ENCODE measurements around the gene SHISA9. TPM values are rescaled to one million over a fixed set of nuclear protein-coding genes. Genes with fewer than 3 reads are reported as not detected.
A peak's percentile ranks its signal among the peaks of the same experiment; 100 is the strongest.

The SHISA9 gene
- total and polyA plus RNA-seq, 2 experiments from 2014 or later = 0.83 to 1.3 TPM

DNA sequence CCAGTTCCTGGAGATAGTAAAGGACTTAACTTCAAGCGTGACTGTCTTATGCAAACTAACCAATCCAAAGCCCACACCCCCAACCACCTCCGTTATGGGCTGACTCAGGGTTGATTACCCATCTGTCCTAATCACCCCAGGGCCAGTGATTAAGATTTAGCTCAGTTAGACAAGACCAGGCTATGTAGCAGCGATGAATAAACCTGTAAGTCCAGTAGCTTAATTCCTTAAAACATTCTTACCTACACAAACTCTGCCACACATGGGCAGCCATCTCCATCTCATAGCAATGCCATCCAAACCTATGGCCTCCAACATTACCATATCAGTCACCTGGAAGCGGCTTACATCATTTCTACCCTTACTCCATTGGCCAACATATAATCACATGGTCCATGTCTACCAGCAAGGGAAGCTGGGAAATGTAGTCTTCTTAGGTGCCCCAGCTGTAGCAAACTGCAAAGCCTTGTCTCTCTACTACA is 266.7 kb downstream of the SHISA9 start:
- no peaks in the 10 kb centered on the region for H4K20me1 ChIP-seq (ENCODE audit: insufficient read depth, poor library complexity, severe bottlenecking)
- DNase-seq (ENCODE audit: low spot score) = peak; percentile 15
- no peaks in the 10 kb centered on the region for H3K36me3 ChIP-seq (replicated peaks; ENCODE audit: insufficient read depth, low read depth)
- 57% methylated on average over 4 of the region's 4 CpGs for WGBS (ENCODE audit: low lambda C conversion rate, missing lambda C conversion rate)
- no peaks in the 10 kb centered on the region for H3K4me1 ChIP-seq (ENCODE audit: insufficient read depth)
- no peaks in the 10 kb centered on the region for H3K79me2 ChIP-seq
- H3K27me3 ChIP-seq = no peaks in the 10 kb centered on the region
- no peaks in the 10 kb centered on the region for H3K9me3 ChIP-seq (ENCODE audit: low read depth)
- no peak for TF ChIP-seq EZH2phosphoT487 (IDR thresholded peaks at IDR 0.05; ENCODE audit: low read depth, severe bottlenecking, unreplicated experiment)
- TF ChIP-seq, protein P1, sequence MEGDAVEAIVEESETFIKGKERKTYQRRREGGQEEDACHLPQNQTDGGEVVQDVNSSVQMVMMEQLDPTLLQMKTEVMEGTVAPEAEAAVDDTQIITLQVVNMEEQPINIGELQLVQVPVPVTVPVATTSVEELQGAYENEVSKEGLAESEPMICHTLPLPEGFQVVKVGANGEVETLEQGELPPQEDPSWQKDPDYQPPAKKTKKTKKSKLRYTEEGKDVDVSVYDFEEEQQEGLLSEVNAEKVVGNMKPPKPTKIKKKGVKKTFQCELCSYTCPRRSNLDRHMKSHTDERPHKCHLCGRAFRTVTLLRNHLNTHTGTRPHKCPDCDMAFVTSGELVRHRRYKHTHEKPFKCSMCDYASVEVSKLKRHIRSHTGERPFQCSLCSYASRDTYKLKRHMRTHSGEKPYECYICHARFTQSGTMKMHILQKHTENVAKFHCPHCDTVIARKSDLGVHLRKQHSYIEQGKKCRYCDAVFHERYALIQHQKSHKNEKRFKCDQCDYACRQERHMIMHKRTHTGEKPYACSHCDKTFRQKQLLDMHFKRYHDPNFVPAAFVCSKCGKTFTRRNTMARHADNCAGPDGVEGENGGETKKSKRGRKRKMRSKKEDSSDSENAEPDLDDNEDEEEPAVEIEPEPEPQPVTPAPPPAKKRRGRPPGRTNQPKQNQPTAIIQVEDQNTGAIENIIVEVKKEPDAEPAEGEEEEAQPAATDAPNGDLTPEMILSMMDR (IDR thresholded peaks at IDR 0.05; ENCODE audit: poor library complexity) = no peak
- no peak for TF ChIP-seq EZH2 (IDR thresholded peaks at IDR 0.05; ENCODE audit: borderline replicate concordance)
- no peak overlapping the region for H3K4me2 ChIP-seq
- no peak overlapping the region for H3K4me3 ChIP-seq
- H3K27ac ChIP-seq = no peak overlapping the region
- H3K9me2 ChIP-seq (replicated peaks; ENCODE audit: insufficient read depth) = no peaks in the 10 kb centered on the region
- no peak overlapping the region for H2AFZ ChIP-seq

DNA sequence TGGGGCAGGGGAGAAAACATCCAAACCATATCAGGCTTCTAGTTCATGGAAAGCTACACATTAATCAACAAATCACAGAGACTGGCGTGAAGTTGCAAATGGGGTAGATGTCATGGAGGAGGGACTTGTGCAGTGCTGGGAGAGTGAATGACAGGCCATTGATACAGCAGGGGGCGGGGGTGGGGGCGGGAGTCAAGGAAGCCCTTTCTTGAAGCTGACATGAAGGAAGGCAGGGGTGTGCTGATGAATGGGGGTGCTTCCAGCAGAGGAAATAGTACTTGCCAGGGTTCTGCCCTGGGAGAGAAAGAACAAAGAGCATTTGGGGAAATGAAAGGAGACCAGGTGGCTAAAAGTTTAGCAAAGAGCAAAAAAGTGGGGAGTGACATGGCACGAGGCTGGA is 269.9 kb downstream of the SHISA9 start:
- no peak for DNase-seq (ENCODE audit: low spot score)
- Histone ChIP-seq H3K27ac (no peak overlapping the region), H3K79me2 (no peaks in the 10 kb centered on the region), H4K20me1 (ENCODE audit: insufficient read depth, poor library complexity, severe bottlenecking) (no peaks in the 10 kb centered on the region), H3K27me3 (no peaks in the 10 kb centered on the region), H3K4me1 (ENCODE audit: insufficient read depth) (no peaks in the 10 kb centered on the region), H3K9me2 (replicated peaks; ENCODE audit: insufficient read depth) (no peaks in the 10 kb centered on the region), H2AFZ (no peak overlapping the region), H3K4me2 (no peak overlapping the region), H3K36me3 (replicated peaks; ENCODE audit: insufficient read depth, low read depth) (no peaks in the 10 kb centered on the region), H3K4me3 (no peak overlapping the region), H3K9me3 (ENCODE audit: low read depth) (no peaks in the 10 kb centered on the region)
- TF ChIP-seq, protein P1 (IDR thresholded peaks at IDR 0.05; ENCODE audit: poor library complexity) = no peak
- TF ChIP-seq EZH2phosphoT487 (IDR thresholded peaks at IDR 0.05; ENCODE audit: low read depth, severe bottlenecking, unreplicated experiment) = no peak
- TF ChIP-seq EZH2 (IDR thresholded peaks at IDR 0.05; ENCODE audit: borderline replicate concordance) = no peak
- 72% methylated on average over 4 of the region's 4 CpGs for WGBS (ENCODE audit: low lambda C conversion rate, missing lambda C conversion rate)

DNA sequence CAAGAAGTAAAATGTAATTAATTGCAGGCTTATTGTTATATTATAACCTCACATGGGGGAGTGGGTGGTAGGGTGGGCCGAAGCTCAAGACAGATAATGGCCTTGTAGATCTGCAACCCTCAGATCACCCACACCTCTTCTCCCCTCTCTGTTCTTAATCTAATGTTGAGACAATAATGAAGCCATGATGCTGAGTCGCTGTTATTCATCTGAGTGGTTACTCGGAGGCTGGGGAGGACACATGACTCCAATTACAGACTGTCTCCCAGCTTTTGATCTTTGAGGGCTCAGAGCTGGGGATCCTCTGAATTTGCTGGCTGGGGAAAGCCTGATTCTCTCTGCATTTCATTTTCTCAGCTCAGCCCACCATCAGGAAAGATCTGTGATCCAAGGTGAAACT is 275.3 kb downstream of the SHISA9 start:
- Histone ChIP-seq H3K79me2 (no peaks in the 10 kb centered on the region), H3K27me3 (no peaks in the 10 kb centered on the region), H3K9me3 (ENCODE audit: low read depth) (no peaks in the 10 kb centered on the region), H3K4me2 (no peak overlapping the region), H2AFZ (no peak overlapping the region), H3K4me3 (no peak overlapping the region), H3K27ac (no peak overlapping the region), H4K20me1 (ENCODE audit: insufficient read depth, poor library complexity, severe bottlenecking) (no peaks in the 10 kb centered on the region), H3K4me1 (ENCODE audit: insufficient read depth) (no peaks in the 10 kb centered on the region), H3K9me2 (replicated peaks; ENCODE audit: insufficient read depth) (no peaks in the 10 kb centered on the region), H3K36me3 (replicated peaks; ENCODE audit: insufficient read depth, low read depth) (no peaks in the 10 kb centered on the region)
- WGBS (ENCODE audit: low lambda C conversion rate, missing lambda C conversion rate) = 43% methylated on average over 3 of the region's 3 CpGs
- TF ChIP-seq EZH2 (IDR thresholded peaks at IDR 0.05; ENCODE audit: borderline replicate concordance) (no peak), EZH2phosphoT487 (IDR thresholded peaks at IDR 0.05; ENCODE audit: low read depth, severe bottlenecking, unreplicated experiment) (no peak)
- TF ChIP-seq, protein P1 (IDR thresholded peaks at IDR 0.05; ENCODE audit: poor library complexity) = no peak
- DNase-seq (ENCODE audit: low spot score) = no peak

DNA sequence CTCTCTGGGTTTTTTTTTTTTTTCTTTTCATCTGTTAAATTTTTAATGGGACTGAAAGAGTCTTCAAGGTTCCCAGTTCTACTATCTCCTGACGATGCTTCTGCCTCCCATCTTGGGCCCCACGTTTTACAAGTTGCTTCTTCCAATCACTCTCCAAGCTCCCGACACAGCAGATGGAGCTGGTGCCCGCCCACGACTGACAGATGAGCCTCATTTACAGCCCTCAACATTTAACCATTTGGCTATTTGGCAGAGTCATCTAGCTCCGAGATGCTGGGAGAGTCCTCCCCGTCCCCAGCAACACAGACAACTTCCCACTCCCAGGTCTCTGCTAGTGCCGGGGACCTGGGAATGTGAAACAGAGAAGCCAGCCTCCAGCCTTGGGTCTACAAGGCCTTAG is 276.9 kb downstream of the SHISA9 start:
- no peaks in the 10 kb centered on the region for H3K9me2 ChIP-seq (replicated peaks; ENCODE audit: insufficient read depth)
- WGBS (ENCODE audit: low lambda C conversion rate, missing lambda C conversion rate) = 65% methylated on average over 8 of the region's 8 CpGs
- DNase-seq (ENCODE audit: low spot score) = no peak

More for the DNA sequence above, 276.9 kb downstream of the SHISA9 start:
- TF ChIP-seq EZH2 (IDR thresholded peaks at IDR 0.05; ENCODE audit: borderline replicate concordance) (no peak), EZH2phosphoT487 (IDR thresholded peaks at IDR 0.05; ENCODE audit: low read depth, severe bottlenecking, unreplicated experiment) (no peak)
- TF ChIP-seq, protein P1 (IDR thresholded peaks at IDR 0.05; ENCODE audit: poor library complexity) = no peak
- H3K4me3 ChIP-seq = no peak overlapping the region
- no peak overlapping the region for H3K4me2 ChIP-seq
- H3K9me3 ChIP-seq (ENCODE audit: low read depth) = no peaks in the 10 kb centered on the region
- no peaks in the 10 kb centered on the region for H3K36me3 ChIP-seq (replicated peaks; ENCODE audit: insufficient read depth, low read depth)
- H3K27me3 ChIP-seq = no peaks in the 10 kb centered on the region
- no peaks in the 10 kb centered on the region for H3K79me2 ChIP-seq
- H3K27ac ChIP-seq = no peak overlapping the region
- H2AFZ ChIP-seq = no peak overlapping the region
- H4K20me1 ChIP-seq (ENCODE audit: insufficient read depth, poor library complexity, severe bottlenecking) = no peaks in the 10 kb centered on the region
- no peaks in the 10 kb centered on the region for H3K4me1 ChIP-seq (ENCODE audit: insufficient read depth)

Measured in hepatocyte (in vitro differentiated cells).